Tibial nerve (tissue), 4 donors: Measurements from ENCODE around the gene CDH13. TPM values are rescaled to one million over a fixed set of nuclear protein-coding genes. Genes with fewer than 3 reads are reported as not detected.
"Not testable (repeated sequence)": the region's sequence is repeated elsewhere in the genome, so short reads cannot be mapped to it uniquely, and the experiment has no call there.

ENCODE experiments used
- DNase-seq, 2 donors: peaks; one replicate each; pipeline ENCODE4 v3.0.0-alpha.2; 2019; ENCODE audit warnings: low spot score in 2 of 2
- H3K27ac ChIP-seq, 4 donors: fragments of 200-600 bp; sonication (generic) in 3 of 4; one replicate each; pipeline ENCODE4 v1.5.1; 2017 to 2019; ENCODE audit warnings: mild to moderate bottlenecking in 1 of 4
- H3K27me3 ChIP-seq, 2 donors: fragments of 200-600 bp; sonication (generic) in 1 of 2; one replicate each; pipeline versions ENCODE4 v1.5.1 to v1.6.0; 2017 to 2019
- H3K36me3 ChIP-seq, 3 donors: fragments of 200-600 bp; sonication (generic); one replicate each; pipeline ENCODE4 v1.5.1; 2018 to 2019
- H3K4me1 ChIP-seq, 4 donors: fragments of 200-600 bp; sonication (generic) in 3 of 4; one replicate each; pipeline ENCODE4 v1.5.1; 2017 to 2019
- H3K4me3 ChIP-seq, 4 donors: fragments of 200-600 bp; sonication (generic) in 3 of 4; one replicate each; pipeline ENCODE4 v1.5.1; 2017 to 2019; ENCODE audit warnings: mild to moderate bottlenecking in 1 of 4, moderate library complexity in 1 of 4
- H3K9me3 ChIP-seq, 4 donors: fragments of 200-600 bp; sonication (generic) in 3 of 4; one replicate each; pipeline ENCODE4 v1.5.1; 2017 to 2019
- EP300 ChIP-seq, 2 donors: sonication (generic); formaldehyde crosslinking; IDR thresholded peaks; one replicate each; pipeline ENCODE4 v1.6.1; 2017; ENCODE audit warnings: antibody characterized with exemption in 2 of 2, mild to moderate bottlenecking in 1 of 2
- POLR2A ChIP-seq, 2 donors: fragments of 450-650 bp; IDR thresholded peaks; one replicate each; pipeline ENCODE4 v1.6.1; 2017; ENCODE audit warnings: antibody characterized with exemption in 2 of 2, mild to moderate bottlenecking in 2 of 2, moderate library complexity in 2 of 2
- WGBS, 2 donors: methylation state at CpG; one replicate each; pipeline ENCODE4 v1.1.5; 2018; 5-methylcytosine and 5-hydroxymethylcytosine counted together
- total RNA-seq, 4 donors: library from RNA; depleted of rRNA; stranded (reverse); fragments of >200 nt; gene quantifications; one replicate each; pipeline ENCODE4 v1.1.0, GENCODE V29; 2016
- TF ChIP-seq, protein P1 (sequence below), 5 experiments: fragments of 200-600 bp in 3 of 5; fragments of 450-650 bp in 2 of 5; sonication (generic) in 3 of 5; IDR thresholded peaks; one replicate each; pipeline ENCODE4 v1.5.1; 2016 to 2019; ENCODE audit warnings: antibody characterized with exemption in 5 of 5, mild to moderate bottlenecking in 3 of 5, moderate library complexity in 2 of 5

Gene CDH13
- total RNA-seq, 4 donors from 2014 or later = 4.1 to 14.4 (median 5.8) TPM

GRCh38 chr16:82917886-82918595 lies 291.3 kb downstream of the CDH13 start:
- DNase-seq = no peak
- 84 to 85% methylated on average over 5 of the region's 5 CpGs for WGBS, 2 donors
- no peaks in the 10 kb centered on the region for H3K36me3 ChIP-seq
- no peaks in the 10 kb centered on the region for H3K4me1 ChIP-seq
- H3K4me3 ChIP-seq = no peak overlapping the region
- H3K27me3 ChIP-seq = no peaks in the 10 kb centered on the region
- H3K27ac ChIP-seq = no peak overlapping the region
- no peaks in the 10 kb centered on the region for H3K9me3 ChIP-seq
- TF ChIP-seq EP300 (IDR thresholded peaks at IDR 0.05) (no peak), POLR2A (IDR thresholded peaks at IDR 0.05) (no peak)
- TF ChIP-seq, protein P1, sequence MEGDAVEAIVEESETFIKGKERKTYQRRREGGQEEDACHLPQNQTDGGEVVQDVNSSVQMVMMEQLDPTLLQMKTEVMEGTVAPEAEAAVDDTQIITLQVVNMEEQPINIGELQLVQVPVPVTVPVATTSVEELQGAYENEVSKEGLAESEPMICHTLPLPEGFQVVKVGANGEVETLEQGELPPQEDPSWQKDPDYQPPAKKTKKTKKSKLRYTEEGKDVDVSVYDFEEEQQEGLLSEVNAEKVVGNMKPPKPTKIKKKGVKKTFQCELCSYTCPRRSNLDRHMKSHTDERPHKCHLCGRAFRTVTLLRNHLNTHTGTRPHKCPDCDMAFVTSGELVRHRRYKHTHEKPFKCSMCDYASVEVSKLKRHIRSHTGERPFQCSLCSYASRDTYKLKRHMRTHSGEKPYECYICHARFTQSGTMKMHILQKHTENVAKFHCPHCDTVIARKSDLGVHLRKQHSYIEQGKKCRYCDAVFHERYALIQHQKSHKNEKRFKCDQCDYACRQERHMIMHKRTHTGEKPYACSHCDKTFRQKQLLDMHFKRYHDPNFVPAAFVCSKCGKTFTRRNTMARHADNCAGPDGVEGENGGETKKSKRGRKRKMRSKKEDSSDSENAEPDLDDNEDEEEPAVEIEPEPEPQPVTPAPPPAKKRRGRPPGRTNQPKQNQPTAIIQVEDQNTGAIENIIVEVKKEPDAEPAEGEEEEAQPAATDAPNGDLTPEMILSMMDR (IDR thresholded peaks at IDR 0.05) = no peak

DNA sequence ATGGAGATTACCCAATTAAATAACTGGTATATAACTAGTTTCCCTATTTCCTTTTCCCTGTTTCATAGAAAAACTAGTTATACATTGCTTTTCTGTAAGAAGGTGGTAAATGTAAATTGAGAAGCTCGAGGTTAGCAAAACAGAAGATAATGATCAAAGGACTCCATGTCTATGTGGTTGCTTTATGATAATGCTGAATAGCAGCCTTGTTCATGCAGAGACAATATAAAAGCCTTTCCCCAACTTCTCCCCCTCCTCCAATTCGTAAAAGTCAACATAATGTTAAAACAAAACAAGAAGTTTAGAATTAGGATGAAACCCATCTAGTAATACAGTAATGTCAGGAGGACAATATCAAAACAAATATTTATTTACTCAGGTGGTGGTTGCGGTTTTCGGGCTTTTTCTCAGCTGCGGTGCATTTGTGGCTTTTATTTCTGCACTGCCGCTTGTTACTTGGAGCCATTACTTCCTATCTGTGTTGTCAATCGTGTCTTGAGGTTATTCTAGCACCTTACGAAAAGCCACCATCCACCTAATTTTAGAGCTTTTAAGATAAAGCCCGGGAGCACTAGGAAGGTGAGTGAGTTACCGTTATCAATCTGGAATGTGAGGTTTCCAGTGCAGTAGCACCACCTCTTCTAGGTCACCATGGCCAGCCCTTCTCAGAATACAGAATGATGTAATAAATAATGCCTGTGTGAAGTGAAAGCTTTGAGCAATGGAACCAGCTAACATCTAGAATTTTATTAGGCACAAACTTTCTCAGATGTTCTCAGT lies 297.5 kb downstream of the CDH13 start:
- peaks cover 0 to 5% (median 0%) of the 10 kb centered on the region in 4 donors for H3K9me3 ChIP-seq
- no peak for TF ChIP-seq EP300 (IDR thresholded peaks at IDR 0.05)
- TF ChIP-seq POLR2A (IDR thresholded peaks at IDR 0.05) = no peak
- TF ChIP-seq, protein P1 (IDR thresholded peaks at IDR 0.05) = no peak
- H3K4me1 ChIP-seq = no peaks in the 10 kb centered on the region
- no peak for DNase-seq
- no peak overlapping the region for H3K27ac ChIP-seq
- no peaks in the 10 kb centered on the region for H3K27me3 ChIP-seq
- no peak overlapping the region for H3K4me3 ChIP-seq
- WGBS, 2 donors = 49 to 52% methylated on average over 10 of the region's 10 CpGs
- no peaks in the 10 kb centered on the region for H3K36me3 ChIP-seq

DNA sequence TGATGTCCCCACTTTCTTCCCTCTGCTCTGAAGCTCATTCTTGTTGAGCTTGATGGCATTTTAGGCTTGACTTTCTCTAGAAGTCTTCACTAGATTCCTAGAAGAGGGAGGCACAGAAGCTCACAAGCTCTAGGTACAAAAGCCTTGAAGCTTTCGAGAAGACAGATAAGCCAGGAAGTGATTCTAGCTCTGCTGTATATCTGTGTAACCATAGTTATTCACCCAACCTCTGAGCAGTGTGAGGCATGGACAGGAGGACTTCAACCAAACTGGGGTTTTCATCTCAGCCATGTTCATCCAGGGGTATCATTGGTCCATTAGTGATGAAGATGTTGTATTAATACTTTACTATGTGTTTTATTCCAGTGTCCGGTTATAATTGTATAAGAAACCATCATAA lies 299.7 kb downstream of the CDH13 start:
- H3K27ac ChIP-seq = no peak overlapping the region
- no peak overlapping the region for H3K4me3 ChIP-seq
- no peaks in the 10 kb centered on the region for H3K27me3 ChIP-seq
- peaks cover 0 to 5% (median 0%) of the 10 kb centered on the region in 4 donors for H3K9me3 ChIP-seq
- H3K36me3 ChIP-seq = no peaks in the 10 kb centered on the region
- no peak for DNase-seq
- no peaks in the 10 kb centered on the region for H3K4me1 ChIP-seq
- 85 to 86% methylated on average over 2 of the region's 2 CpGs for WGBS, 2 donors
- TF ChIP-seq EP300 (IDR thresholded peaks at IDR 0.05) = no peak

DNA sequence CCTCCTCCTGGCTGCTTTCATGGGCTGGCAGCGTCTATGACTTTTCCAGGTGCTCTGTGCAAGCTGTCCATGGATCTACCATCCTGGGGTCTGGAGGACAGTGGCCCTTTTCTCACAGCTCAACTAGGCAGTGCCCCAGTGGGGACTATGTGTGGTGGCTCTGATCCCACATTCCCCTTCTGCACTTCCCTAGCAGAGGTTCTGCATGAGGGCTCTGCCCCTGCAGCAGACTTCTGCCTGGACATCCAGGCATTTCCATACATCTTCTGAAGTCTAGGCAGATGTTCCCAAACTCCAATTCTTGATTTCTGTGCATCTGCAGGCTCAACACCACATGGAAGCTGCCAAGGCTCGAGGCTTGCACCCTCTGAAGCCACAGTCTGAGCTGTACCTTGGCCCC lies 307.2 kb downstream of the CDH13 start:
- not testable (repeated sequence) for DNase-seq, H3K4me1 ChIP-seq, H3K4me3 ChIP-seq, H3K36me3 ChIP-seq, H3K27ac ChIP-seq, H3K27me3 ChIP-seq
- WGBS, 2 donors = 70 to 86% methylated on average over 2 of the region's 2 CpGs
- peaks cover 0 to 15% (median 0%) of the 10 kb centered on the region in 4 donors for H3K9me3 ChIP-seq

DNA sequence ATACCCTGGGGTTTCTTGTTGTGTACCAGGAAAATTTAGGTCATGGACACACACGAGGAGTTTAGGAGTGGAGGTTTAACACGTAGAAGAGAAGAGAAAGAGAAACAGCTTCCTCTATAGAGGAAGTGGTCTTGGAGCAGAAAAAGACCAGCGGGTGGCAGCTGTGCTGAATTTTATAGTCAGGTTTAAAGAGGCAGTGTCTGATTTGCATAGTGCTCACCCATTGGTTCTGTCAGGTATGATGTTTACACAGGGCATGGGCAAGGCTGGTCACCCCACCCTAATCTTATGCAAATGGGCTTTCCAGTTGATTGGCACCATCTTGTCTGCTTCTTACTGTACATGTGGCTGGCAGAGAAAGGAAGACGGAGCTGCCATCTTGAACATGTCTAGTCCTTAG lies 309.0 kb downstream of the CDH13 start:
- no peak for DNase-seq
- Histone ChIP-seq H3K4me1 (no peaks in the 10 kb centered on the region), H3K27ac (no peak overlapping the region), H3K36me3 (no peaks in the 10 kb centered on the region), H3K27me3 (no peaks in the 10 kb centered on the region), H3K4me3 (no peak overlapping the region), H3K9me3 (peaks cover 0 to 15% (median 0%) of the 10 kb centered on the region in 4 donors)
- 71 to 80% methylated on average over 4 of the region's 4 CpGs for WGBS, 2 donors
- TF ChIP-seq EP300 (IDR thresholded peaks at IDR 0.05) (no peak), POLR2A (IDR thresholded peaks at IDR 0.05) (no peak)
- TF ChIP-seq, protein P1 (IDR thresholded peaks at IDR 0.05) = no peak

DNA sequence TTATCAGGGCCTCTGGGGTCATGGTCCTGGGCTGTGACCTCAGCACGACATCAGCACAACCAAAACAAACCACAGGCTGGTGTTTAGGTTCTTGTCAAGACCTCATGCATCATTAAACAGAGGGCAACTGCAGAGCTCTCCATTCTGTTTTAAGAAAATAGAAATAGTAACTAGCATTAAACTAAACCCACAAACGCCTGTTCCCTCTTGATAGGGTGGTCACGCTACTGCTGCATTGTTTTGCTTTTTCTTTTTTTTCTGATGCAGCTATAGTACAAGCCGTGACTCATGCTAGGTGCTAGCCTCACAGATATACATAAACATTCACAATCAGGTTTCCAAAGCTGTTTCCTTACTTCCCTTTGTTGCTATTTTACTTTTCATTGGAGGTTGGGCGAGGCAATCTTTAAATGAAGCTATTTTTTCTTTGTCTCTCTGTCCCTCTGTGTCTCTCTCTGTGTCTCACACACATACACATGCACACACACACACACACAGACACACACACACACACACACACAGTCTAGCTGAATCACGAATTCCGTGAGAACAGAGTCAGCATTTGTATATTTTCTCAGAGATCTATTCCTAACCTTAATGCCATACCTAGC lies 310.3 kb downstream of the CDH13 start:
- Histone ChIP-seq H3K27me3 (no peaks in the 10 kb centered on the region), H3K27ac (no peak overlapping the region), H3K36me3 (no peaks in the 10 kb centered on the region), H3K4me3 (no peak overlapping the region), H3K9me3 (peaks cover 0 to 15% (median 0%) of the 10 kb centered on the region in 4 donors), H3K4me1 (no peaks in the 10 kb centered on the region)
- DNase-seq = no peak
- 55 to 62% methylated on average over 7 of the region's 7 CpGs for WGBS, 2 donors
- TF ChIP-seq, protein P1 (IDR thresholded peaks at IDR 0.05) = no peak
- TF ChIP-seq EP300 (IDR thresholded peaks at IDR 0.05) = no peak
- no peak for TF ChIP-seq POLR2A (IDR thresholded peaks at IDR 0.05)
